Measurements from ENCODE around the gene SLC39A2.

SLC39A2 gene

DNA sequence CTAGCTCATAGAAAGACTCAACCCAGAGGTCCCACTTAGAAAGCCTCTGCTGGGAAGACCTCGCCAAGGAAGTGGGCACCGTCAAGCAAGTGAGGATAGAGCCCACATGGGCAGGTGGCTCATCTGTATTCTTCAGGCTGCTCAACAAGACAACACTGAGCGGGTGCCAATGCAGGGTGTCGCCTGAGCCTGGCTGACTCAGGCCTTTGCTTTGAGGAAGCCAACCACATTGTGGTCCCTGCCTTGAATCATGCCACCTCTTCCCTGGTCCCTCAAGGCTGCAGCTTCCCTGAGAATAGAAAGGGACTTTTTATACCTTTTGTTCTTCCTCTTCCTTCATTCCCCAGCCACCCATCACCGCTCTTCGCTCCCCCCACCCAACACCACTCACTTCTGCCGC is 37.7 kb downstream of the SLC39A2 start:
- TF ChIP-seq, protein P1, sequence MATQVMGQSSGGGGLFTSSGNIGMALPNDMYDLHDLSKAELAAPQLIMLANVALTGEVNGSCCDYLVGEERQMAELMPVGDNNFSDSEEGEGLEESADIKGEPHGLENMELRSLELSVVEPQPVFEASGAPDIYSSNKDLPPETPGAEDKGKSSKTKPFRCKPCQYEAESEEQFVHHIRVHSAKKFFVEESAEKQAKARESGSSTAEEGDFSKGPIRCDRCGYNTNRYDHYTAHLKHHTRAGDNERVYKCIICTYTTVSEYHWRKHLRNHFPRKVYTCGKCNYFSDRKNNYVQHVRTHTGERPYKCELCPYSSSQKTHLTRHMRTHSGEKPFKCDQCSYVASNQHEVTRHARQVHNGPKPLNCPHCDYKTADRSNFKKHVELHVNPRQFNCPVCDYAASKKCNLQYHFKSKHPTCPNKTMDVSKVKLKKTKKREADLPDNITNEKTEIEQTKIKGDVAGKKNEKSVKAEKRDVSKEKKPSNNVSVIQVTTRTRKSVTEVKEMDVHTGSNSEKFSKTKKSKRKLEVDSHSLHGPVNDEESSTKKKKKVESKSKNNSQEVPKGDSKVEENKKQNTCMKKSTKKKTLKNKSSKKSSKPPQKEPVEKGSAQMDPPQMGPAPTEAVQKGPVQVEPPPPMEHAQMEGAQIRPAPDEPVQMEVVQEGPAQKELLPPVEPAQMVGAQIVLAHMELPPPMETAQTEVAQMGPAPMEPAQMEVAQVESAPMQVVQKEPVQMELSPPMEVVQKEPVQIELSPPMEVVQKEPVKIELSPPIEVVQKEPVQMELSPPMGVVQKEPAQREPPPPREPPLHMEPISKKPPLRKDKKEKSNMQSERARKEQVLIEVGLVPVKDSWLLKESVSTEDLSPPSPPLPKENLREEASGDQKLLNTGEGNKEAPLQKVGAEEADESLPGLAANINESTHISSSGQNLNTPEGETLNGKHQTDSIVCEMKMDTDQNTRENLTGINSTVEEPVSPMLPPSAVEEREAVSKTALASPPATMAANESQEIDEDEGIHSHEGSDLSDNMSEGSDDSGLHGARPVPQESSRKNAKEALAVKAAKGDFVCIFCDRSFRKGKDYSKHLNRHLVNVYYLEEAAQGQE (IDR thresholded peaks at IDR 0.05; ENCODE audit: insufficient read depth in 1 of 2, low read depth in 2 of 2, low read length in 2 of 2), result no peak
- TF ChIP-seq TAF1 (IDR thresholded peaks at IDR 0.05; ENCODE audit: borderline replicate concordance, insufficient read depth, low read length) (no peak), FOXP2 (optimal IDR thresholded peaks at IDR 0.05; ENCODE audit: borderline replicate concordance, extremely low read depth, extremely low read length, insufficient read depth) (no peak), SIN3A (IDR thresholded peaks at IDR 0.05; ENCODE audit: borderline replicate concordance, insufficient read depth, low read length) (no peak), POLR2AphosphoS5 (IDR thresholded peaks at IDR 0.05; ENCODE audit: low read depth, low read length) (no peak)

DNA sequence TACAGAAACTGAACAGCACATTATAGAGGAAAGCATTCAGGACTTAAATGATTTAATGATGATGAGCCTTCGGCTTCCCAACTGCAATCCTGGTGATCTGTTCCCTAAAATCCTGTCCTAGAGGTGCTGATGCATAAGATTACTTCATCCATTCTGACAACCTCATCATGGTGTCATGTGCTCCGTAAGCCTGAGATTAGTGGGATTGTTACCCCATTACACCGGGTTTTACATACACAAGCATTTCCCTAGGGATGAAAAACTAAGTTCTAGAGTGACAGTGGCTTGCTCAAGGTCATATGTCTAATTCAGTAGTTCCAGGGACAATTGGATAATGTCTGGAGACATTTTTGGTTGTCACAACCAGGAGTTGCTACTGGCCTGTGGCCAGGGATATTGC is 38.1 kb downstream of the SLC39A2 start:
- TF ChIP-seq FOXP2 (optimal IDR thresholded peaks at IDR 0.05; ENCODE audit: borderline replicate concordance, extremely low read depth, extremely low read length, insufficient read depth) (no peak), TAF1 (IDR thresholded peaks at IDR 0.05; ENCODE audit: borderline replicate concordance, insufficient read depth, low read length) (no peak), SIN3A (IDR thresholded peaks at IDR 0.05; ENCODE audit: borderline replicate concordance, insufficient read depth, low read length) (no peak), POLR2AphosphoS5 (IDR thresholded peaks at IDR 0.05; ENCODE audit: low read depth, low read length) (no peak)
- TF ChIP-seq, protein P1 (IDR thresholded peaks at IDR 0.05; ENCODE audit: insufficient read depth in 1 of 2, low read depth in 2 of 2, low read length in 2 of 2), result no peak

DNA sequence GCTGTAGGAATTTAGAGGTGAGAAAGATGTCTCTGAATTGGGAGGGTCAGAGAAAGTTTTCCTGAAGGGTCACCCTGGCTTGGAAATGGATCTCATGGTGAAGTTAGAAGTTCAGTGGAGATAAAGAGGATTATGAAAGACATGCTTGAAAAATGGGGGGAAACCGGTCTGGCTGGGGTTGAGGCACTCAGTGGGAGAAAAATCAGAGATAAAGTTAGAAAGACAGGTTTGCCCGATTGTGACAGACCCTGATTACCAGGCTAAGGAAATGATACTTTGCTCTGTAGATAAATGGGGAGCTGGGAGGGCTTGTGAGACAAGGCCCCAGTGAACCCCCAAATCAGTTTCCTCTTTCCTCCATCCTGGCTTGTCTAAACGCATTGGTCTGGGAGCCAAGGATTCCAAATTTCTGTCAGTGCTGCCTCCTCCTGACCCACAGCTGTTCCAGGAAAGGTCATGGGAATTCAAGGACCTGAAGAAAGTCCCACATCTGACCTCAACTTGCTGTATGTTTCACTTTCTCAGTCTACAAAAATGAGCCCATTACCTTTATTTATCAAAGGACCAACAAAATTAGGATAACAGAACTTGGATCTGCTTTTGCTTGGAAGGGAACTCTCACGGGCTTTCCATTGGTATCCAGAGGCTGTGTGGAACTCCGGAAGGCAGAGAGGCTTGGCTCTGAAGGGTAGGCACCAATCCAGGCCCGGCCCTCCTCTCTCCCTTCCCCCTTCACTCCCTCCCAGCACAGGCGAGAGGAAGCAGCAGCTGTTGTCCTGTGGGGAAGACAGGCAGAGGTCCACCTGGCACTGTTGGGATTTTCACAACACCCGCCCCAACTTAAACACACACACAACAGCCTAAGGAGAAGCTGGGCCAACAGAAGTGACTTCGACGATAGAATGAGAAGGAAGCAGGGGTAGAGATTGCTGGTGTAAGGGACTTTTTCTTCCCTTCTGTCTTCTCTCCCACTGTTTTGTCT is 39.6 kb downstream of the SLC39A2 start:
- TF ChIP-seq, protein P1 (IDR thresholded peaks at IDR 0.05; ENCODE audit: insufficient read depth in 1 of 2, low read depth in 2 of 2, low read length in 2 of 2), result no peak
- TF ChIP-seq FOXP2 (optimal IDR thresholded peaks at IDR 0.05; ENCODE audit: borderline replicate concordance, extremely low read depth, extremely low read length, insufficient read depth) (no peak), TAF1 (IDR thresholded peaks at IDR 0.05; ENCODE audit: borderline replicate concordance, insufficient read depth, low read length) (no peak), POLR2AphosphoS5 (IDR thresholded peaks at IDR 0.05; ENCODE audit: low read depth, low read length) (no peak), SIN3A (IDR thresholded peaks at IDR 0.05; ENCODE audit: borderline replicate concordance, insufficient read depth, low read length) (no peak)

DNA sequence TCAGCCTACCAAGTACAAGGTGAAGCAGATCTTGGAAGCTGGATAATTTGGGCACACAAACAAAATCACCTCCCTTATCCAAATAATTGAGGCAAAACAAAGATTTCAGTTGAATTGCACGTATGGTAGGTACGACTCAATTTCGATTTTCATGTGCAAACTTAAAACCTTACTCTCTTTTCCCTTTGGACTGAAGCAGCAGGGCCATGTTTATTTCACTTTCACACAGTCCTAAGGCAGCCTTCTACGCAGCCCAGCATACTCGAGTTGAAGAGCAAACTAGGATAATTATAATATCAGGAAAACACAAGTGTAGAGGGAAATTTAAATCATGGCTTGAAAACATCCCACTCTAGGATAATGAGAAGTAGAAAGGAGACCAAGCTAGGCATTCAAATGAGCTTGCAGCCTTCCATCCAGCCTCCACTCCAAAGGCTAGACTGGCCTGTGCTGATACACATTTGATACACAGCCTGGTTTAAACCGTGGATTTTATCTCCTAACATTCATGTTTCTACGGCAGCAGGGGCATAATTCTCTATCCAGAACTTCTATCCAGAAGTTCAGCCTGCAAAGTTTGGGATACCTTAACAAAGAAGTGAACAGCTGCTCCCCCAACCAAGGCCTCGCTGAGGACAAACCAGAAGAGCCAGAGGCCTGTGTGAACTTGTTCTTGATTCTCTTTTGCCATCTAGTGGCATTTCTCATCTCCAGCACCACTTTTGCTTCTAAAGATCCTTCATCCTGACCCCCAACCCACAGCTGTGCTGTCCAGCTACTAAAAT is 40.7 kb downstream of the SLC39A2 start:
- TF ChIP-seq SIN3A (IDR thresholded peaks at IDR 0.05; ENCODE audit: borderline replicate concordance, insufficient read depth, low read length) (no peak), FOXP2 (optimal IDR thresholded peaks at IDR 0.05; ENCODE audit: borderline replicate concordance, extremely low read depth, extremely low read length, insufficient read depth) (no peak), POLR2AphosphoS5 (IDR thresholded peaks at IDR 0.05; ENCODE audit: low read depth, low read length) (no peak), TAF1 (IDR thresholded peaks at IDR 0.05; ENCODE audit: borderline replicate concordance, insufficient read depth, low read length) (no peak)
- TF ChIP-seq, protein P1 (IDR thresholded peaks at IDR 0.05; ENCODE audit: insufficient read depth in 1 of 2, low read depth in 2 of 2, low read length in 2 of 2), result no peak
